Astrocyte (in vitro differentiated cells and primary cell): ENCODE results near the gene CRADD. TPM values are rescaled to one million over a fixed set of nuclear protein-coding genes. Genes with fewer than 3 reads are reported as not detected.
"Not testable (repeated sequence)": the region's sequence is repeated elsewhere in the genome, so short reads cannot be mapped to it uniquely, and the experiment has no call there.

Source experiments
- DNase-seq: peaks from one replicate; pipeline ENCODE4 v3.0.0-alpha.2; 2010; ENCODE audit warnings: low read depth
- FAIRE-seq: peaks from 2 replicates; lab custom pipeline; 2011; peaks lifted over from hg19 to GRCh38; lab: Jason Lieb, UNC
- H2AFZ ChIP-seq: 2 replicates; pipeline ENCODE4 v1.6.0; 2012; ENCODE audit warnings: low read depth, low read length, inconsistent platforms
- H3K27ac ChIP-seq: 2 replicates; pipeline ENCODE4 v1.5.1; 2011; ENCODE audit warnings: low read depth, low read length, inconsistent platforms
- H3K27me3 ChIP-seq: 2 replicates; pipeline ENCODE4 v1.6.0; 2011; ENCODE audit warnings: low read length, inconsistent platforms; ENCODE audit not compliant: insufficient read depth
- H3K36me3 ChIP-seq: 2 replicates; pipeline ENCODE4 v1.5.1; 2011; ENCODE audit warnings: low read length, inconsistent platforms; ENCODE audit not compliant: insufficient read depth
- H3K4me1 ChIP-seq: 2 replicates; pipeline ENCODE4 v1.5.1; 2011; ENCODE audit warnings: low read length, inconsistent platforms; ENCODE audit not compliant: insufficient read depth
- H3K4me2 ChIP-seq: 2 replicates; pipeline ENCODE4 v1.6.0; 2012; ENCODE audit warnings: low read length, inconsistent platforms
- H3K4me3 ChIP-seq: 2 replicates; pipeline ENCODE4 v1.5.1; 2011; ENCODE audit warnings: low read depth, mild to moderate bottlenecking, low read length, inconsistent platforms; ENCODE audit not compliant: insufficient read depth
- H3K79me2 ChIP-seq: 2 replicates; pipeline ENCODE4 v1.6.0; 2012; ENCODE audit warnings: mild to moderate bottlenecking, low read length, inconsistent platforms; ENCODE audit not compliant: insufficient read depth
- H3K9ac ChIP-seq: 2 replicates; pipeline ENCODE4 v1.6.0; 2012; ENCODE audit warnings: mild to moderate bottlenecking, low read length, inconsistent platforms
- H3K9me3 ChIP-seq: 2 replicates; pipeline ENCODE4 v1.5.1; 2012; ENCODE audit warnings: low read depth, mild to moderate bottlenecking, low read length, inconsistent platforms; ENCODE audit not compliant: insufficient read depth
- H4K20me1 ChIP-seq: 2 replicates; pipeline ENCODE4 v1.6.0; 2012; ENCODE audit warnings: low read length, inconsistent platforms; ENCODE audit not compliant: insufficient read depth
- H3K27ac Mint-ChIP-seq: one replicate; pipeline ENCODE4 v1.8.0; 2021; ENCODE audit warnings: mild to moderate bottlenecking, mixed read lengths; ENCODE audit not compliant: unreplicated experiment
- H3K27me3 Mint-ChIP-seq: one replicate; pipeline ENCODE4 v1.8.0; 2021; ENCODE audit warnings: low read depth, mixed read lengths; ENCODE audit not compliant: unreplicated experiment
- H3K36me3 Mint-ChIP-seq: one replicate; pipeline ENCODE4 v1.8.0; 2021; ENCODE audit warnings: low read depth, mixed read lengths; ENCODE audit not compliant: unreplicated experiment
- H3K4me1 Mint-ChIP-seq: one replicate; pipeline ENCODE4 v1.8.0; 2021; ENCODE audit warnings: low read depth, mixed read lengths; ENCODE audit not compliant: unreplicated experiment
- H3K4me3 Mint-ChIP-seq: one replicate; pipeline ENCODE4 v1.8.0; 2021; ENCODE audit warnings: mild to moderate bottlenecking, moderate library complexity, mixed read lengths; ENCODE audit not compliant: unreplicated experiment
- H3K9me3 Mint-ChIP-seq: one replicate; pipeline ENCODE4 v1.8.0; 2021; ENCODE audit warnings: mild to moderate bottlenecking, mixed read lengths; ENCODE audit not compliant: unreplicated experiment
- CTCF ChIP-seq: IDR thresholded peaks from 2 replicates; pipeline ENCODE4 v1.5.1; 2011; ENCODE audit warnings: low read depth, mild to moderate bottlenecking, inconsistent platforms, low read length, moderate library complexity; ENCODE audit not compliant: insufficient read depth
- EZH2 ChIP-seq: IDR thresholded peaks from 2 replicates; pipeline ENCODE4 v1.6.1; 2012; ENCODE audit warnings: mild to moderate bottlenecking, low read length, inconsistent platforms; ENCODE audit not compliant: insufficient read depth
- total RNA-seq: library from RNA; stranded (reverse); gene quantifications from 2 replicates; pipeline ENCODE4 v1.2.1, GENCODE V29; 2021

Gene CRADD
- total RNA-seq, 1 donor from 2014 or later: 8.8 TPM

- Histone ChIP-seq H4K20me1 (no peaks in the 10 kb centered on the region), H3K4me3 (no peak overlapping the region), H3K36me3 (no peaks in the 10 kb centered on the region), H3K27me3 (no peaks in the 10 kb centered on the region), H3K9ac (no peak overlapping the region), H2AFZ (no peak overlapping the region), H3K9me3 (peaks cover 3% of the 10 kb centered on the region), H3K27ac (no peak overlapping the region), H3K4me1 (no peaks in the 10 kb centered on the region), H3K4me2 (no peak overlapping the region), H3K79me2 (no peaks in the 10 kb centered on the region)
- FAIRE-seq (no peak), DNase-seq (no peak)
- peaks cover 23% of the 10 kb centered on the region for H3K9me3 Mint-ChIP-seq
- no peak for TF ChIP-seq CTCF
- no peak for TF ChIP-seq EZH2
- no peaks in the 10 kb centered on the region for H3K4me1 Mint-ChIP-seq
- no peak overlapping the region for H3K27ac Mint-ChIP-seq
- no peak overlapping the region for H3K4me3 Mint-ChIP-seq
- H3K27me3 Mint-ChIP-seq: no peaks in the 10 kb centered on the region
- peaks cover 2% of the 10 kb centered on the region for H3K36me3 Mint-ChIP-seq
Observed at GRCh38 chr12:93925585-93926205, 248.5 kb downstream of the CRADD start.

DNA sequence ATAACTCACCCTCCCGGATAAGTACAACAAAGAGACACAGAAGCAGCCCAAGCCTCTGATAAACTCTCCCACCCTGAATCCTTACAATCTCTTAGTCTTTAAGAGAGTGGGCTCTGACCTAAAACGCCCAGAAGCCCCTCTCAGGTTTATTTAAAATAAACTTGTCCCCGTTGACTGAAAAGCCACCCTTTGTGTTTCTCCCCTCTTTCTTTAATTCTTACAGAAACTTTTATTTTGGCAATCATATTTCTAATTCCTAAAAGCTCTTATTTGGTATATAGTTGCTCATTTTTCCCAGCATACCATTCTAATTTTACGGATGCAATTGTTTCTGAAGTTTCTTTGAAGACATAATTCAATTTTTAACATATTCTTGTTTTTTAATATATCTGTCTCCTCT, 249.1 kb downstream of the CRADD start:
- peaks cover 23% of the 10 kb centered on the region for H3K9me3 Mint-ChIP-seq
- Histone ChIP-seq H4K20me1 (no peaks in the 10 kb centered on the region), H3K4me2 (no peak overlapping the region), H2AFZ (no peak overlapping the region), H3K27ac (no peak overlapping the region), H3K27me3 (no peaks in the 10 kb centered on the region), H3K4me1 (no peaks in the 10 kb centered on the region), H3K9ac (no peak overlapping the region), H3K36me3 (no peaks in the 10 kb centered on the region), H3K79me2 (no peaks in the 10 kb centered on the region), H3K9me3 (peaks cover 3% of the 10 kb centered on the region), H3K4me3 (no peak overlapping the region)
- FAIRE-seq (no peak), DNase-seq (no peak)
- TF ChIP-seq CTCF (no peak), EZH2 (no peak)
- H3K4me1 Mint-ChIP-seq: no peaks in the 10 kb centered on the region
- H3K27ac Mint-ChIP-seq: no peak overlapping the region
- no peak overlapping the region for H3K4me3 Mint-ChIP-seq
- H3K27me3 Mint-ChIP-seq: no peaks in the 10 kb centered on the region
- H3K36me3 Mint-ChIP-seq: peaks cover 2% of the 10 kb centered on the region

DNA sequence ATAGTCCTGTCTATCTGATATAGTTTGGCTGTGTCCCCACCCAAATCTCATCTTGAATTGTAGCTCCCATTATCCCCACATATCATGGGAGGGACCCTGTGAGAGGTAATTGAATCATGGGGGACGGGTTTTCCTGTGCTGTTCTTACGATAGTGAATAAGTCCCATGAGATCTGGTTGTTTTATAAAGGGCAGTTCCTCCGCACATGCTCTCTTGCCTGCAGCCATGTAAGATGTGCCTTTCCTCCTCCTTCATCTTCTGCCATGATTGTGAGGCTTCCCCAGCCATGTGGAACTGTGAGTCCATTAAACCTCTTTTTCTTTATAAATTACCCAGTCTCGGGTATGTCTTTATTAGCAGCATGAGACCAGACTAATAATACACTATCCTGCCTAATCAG, 251.9 kb downstream of the CRADD start:
- peaks cover 23% of the 10 kb centered on the region for H3K9me3 Mint-ChIP-seq
- not testable (repeated sequence) for H3K4me3 ChIP-seq, H3K4me1 ChIP-seq, H3K27me3 Mint-ChIP-seq, H4K20me1 ChIP-seq, H3K9ac ChIP-seq, H3K9me3 ChIP-seq, H3K79me2 ChIP-seq, FAIRE-seq, H3K36me3 ChIP-seq, H3K4me3 Mint-ChIP-seq, H3K27ac Mint-ChIP-seq, H3K36me3 Mint-ChIP-seq, H3K4me1 Mint-ChIP-seq, H3K27me3 ChIP-seq, H2AFZ ChIP-seq, DNase-seq, H3K4me2 ChIP-seq, H3K27ac ChIP-seq
